H9 (cell line): ENCODE measurements around the gene AK5. TPM values are rescaled to one million over a fixed set of nuclear protein-coding genes. Genes with fewer than 3 reads are reported as not detected.

Experiments
- DNase-seq: peaks from one replicate; pipeline ENCODE4 v3.0.0-alpha.2; 2017
- H2AFZ ChIP-seq: one replicate; pipeline ENCODE4 v1.6.1; 2013; ENCODE audit warnings: mild to moderate bottlenecking, low read length, control low read depth, moderate library complexity
- H2AK5ac ChIP-seq: 2 replicates; pipeline ENCODE4 v1.6.1; 2013; ENCODE audit warnings: low read length, control low read depth, mixed read lengths; ENCODE audit not compliant: insufficient read length
- H2BK120ac ChIP-seq: one replicate; pipeline ENCODE4 v1.6.1; 2013; ENCODE audit warnings: low read depth, mild to moderate bottlenecking, low read length, control low read depth, inconsistent platforms; ENCODE audit not compliant: poor library complexity, severe bottlenecking
- H2BK12ac ChIP-seq: 2 replicates; pipeline ENCODE4 v1.6.1; 2013; ENCODE audit warnings: low read length, control low read depth, mixed read lengths, low read depth; ENCODE audit not compliant: insufficient read length
- H2BK15ac ChIP-seq: 2 replicates; pipeline ENCODE4 v1.6.1; 2013; ENCODE audit warnings: low read depth, low read length, control low read depth
- H2BK20ac ChIP-seq: one replicate; pipeline ENCODE4 v1.6.1; 2013; ENCODE audit warnings: low read depth, mild to moderate bottlenecking, low read length, control low read depth, inconsistent platforms; ENCODE audit not compliant: poor library complexity, severe bottlenecking
- H2BK5ac ChIP-seq: 2 replicates; pipeline ENCODE4 v1.6.1; 2013; ENCODE audit warnings: low read length, control low read depth, mixed read lengths; ENCODE audit not compliant: insufficient read length
- H3K14ac ChIP-seq: 2 replicates; pipeline ENCODE4 v1.6.1; 2013; ENCODE audit warnings: low read length, control low read depth; ENCODE audit not compliant: insufficient read depth
- H3K18ac ChIP-seq: 2 replicates; pipeline ENCODE4 v1.6.1; 2013; ENCODE audit warnings: low read depth, mild to moderate bottlenecking, mixed read lengths, low read length, control low read depth; ENCODE audit not compliant: insufficient read length
- H3K23ac ChIP-seq: 2 replicates; pipeline ENCODE4 v1.6.1; 2013; ENCODE audit warnings: low read length, control low read depth, mixed read lengths, low read depth; ENCODE audit not compliant: insufficient read length
- H3K23me2 ChIP-seq: 2 replicates; pipeline ENCODE4 v1.6.1; 2013; ENCODE audit warnings: low read depth, mild to moderate bottlenecking, mixed read lengths, low read length, control low read depth; ENCODE audit not compliant: insufficient read length, poor library complexity, severe bottlenecking
- H3K27ac ChIP-seq: 2 replicates; pipeline ENCODE4 v1.5.1; 2013; ENCODE audit warnings: low read length, control low read depth, mixed read lengths, low read depth; ENCODE audit not compliant: insufficient read length
- H3K27me3 ChIP-seq: 2 replicates; pipeline ENCODE4 v1.6.1; 2013; ENCODE audit warnings: low read length, control low read depth, inconsistent platforms; ENCODE audit not compliant: insufficient read depth
- H3K4ac ChIP-seq: 2 replicates; pipeline ENCODE4 v1.6.1; 2013; ENCODE audit warnings: low read depth, mild to moderate bottlenecking, control low read depth, inconsistent platforms, low read length, moderate library complexity
- H3K4me1 ChIP-seq: 2 replicates; pipeline ENCODE4 v1.6.1; 2013; ENCODE audit warnings: low read length, control low read depth, inconsistent platforms; ENCODE audit not compliant: insufficient read depth
- H3K4me2 ChIP-seq: 2 replicates; pipeline ENCODE4 v1.6.1; 2013; ENCODE audit warnings: low read length, control low read depth, mixed read lengths; ENCODE audit not compliant: insufficient read length, insufficient read depth
- H3K56ac ChIP-seq: 2 replicates; pipeline ENCODE4 v1.6.1; 2013; ENCODE audit warnings: low read depth, mild to moderate bottlenecking, mixed read lengths, low read length, control low read depth; ENCODE audit not compliant: insufficient read length
- H3K79me1 ChIP-seq: 2 replicates; pipeline ENCODE4 v1.6.1; 2013; ENCODE audit warnings: low read depth, mild to moderate bottlenecking, moderate library complexity, low read length, control low read depth, inconsistent platforms; ENCODE audit not compliant: insufficient read depth, poor library complexity, severe bottlenecking
- H3K79me2 ChIP-seq: 2 replicates; pipeline ENCODE4 v1.6.1; 2013; ENCODE audit warnings: low read length, control low read depth, inconsistent platforms; ENCODE audit not compliant: insufficient read depth
- H3K9ac ChIP-seq: 2 replicates; pipeline ENCODE4 v1.6.1; 2013; ENCODE audit warnings: low read length, control low read depth, mixed read lengths; ENCODE audit not compliant: insufficient read length; ENCODE audit errors: extremely low read depth
- H3K9me3 ChIP-seq: one replicate; pipeline ENCODE4 v1.6.1; 2013; ENCODE audit warnings: low read depth, low read length, inconsistent platforms; ENCODE audit not compliant: control insufficient read depth
- H3T11ph ChIP-seq: one replicate; pipeline ENCODE4 v1.6.1; 2013; ENCODE audit warnings: mild to moderate bottlenecking, low read length, control low read depth, inconsistent platforms
- H4K20me1 ChIP-seq: one replicate; pipeline ENCODE4 v1.6.1; 2013; ENCODE audit not compliant: control insufficient read depth, insufficient read length, insufficient read depth
- H4K5ac ChIP-seq: 2 replicates; pipeline ENCODE4 v1.6.1; 2013; ENCODE audit warnings: low read depth, mild to moderate bottlenecking, mixed read lengths, low read length, control low read depth; ENCODE audit not compliant: insufficient read length
- H4K8ac ChIP-seq: replicated peaks from 2 replicates; pipeline ENCODE4 v1.6.1; 2013; ENCODE audit warnings: low read length, control low read depth, mixed read lengths, low read depth; ENCODE audit not compliant: insufficient read length
- H4K91ac ChIP-seq: 2 replicates; pipeline ENCODE4 v1.6.1; 2013; ENCODE audit warnings: low read depth, mild to moderate bottlenecking, moderate library complexity, mixed read lengths, low read length, control low read depth; ENCODE audit not compliant: insufficient read length
- H3K27ac Mint-ChIP-seq, 3 experiments: 2 replicates in 2 of 3; 3 replicates in 1 of 3; pipeline ENCODE4 v1.8.0; 2020 to 2021; ENCODE audit warnings: mixed read lengths in 3 of 3, mild to moderate bottlenecking in 1 of 3, moderate library complexity in 1 of 3
- H3K27me3 Mint-ChIP-seq: 2 replicates; pipeline ENCODE4 v1.8.0; 2021; ENCODE audit warnings: low read depth, mild to moderate bottlenecking, moderate library complexity, mixed read lengths
- H3K36me3 Mint-ChIP-seq, 3 experiments: 2 replicates in 2 of 3; 3 replicates in 1 of 3; pipeline ENCODE4 v1.8.0; 2020 to 2021; ENCODE audit warnings: low read depth in 3 of 3, mixed read lengths in 3 of 3; ENCODE audit not compliant: insufficient read depth in 1 of 3
- H3K4me1 Mint-ChIP-seq, 2 experiments: 2 replicates each; pipeline ENCODE4 v1.8.0; 2020; ENCODE audit warnings: mixed read lengths in 2 of 2
- H3K4me3 Mint-ChIP-seq, 2 experiments: 2 replicates in 1 of 2; 3 replicates in 1 of 2; pipeline ENCODE4 v1.8.0; 2020 to 2021; ENCODE audit warnings: mild to moderate bottlenecking in 2 of 2, mixed read lengths in 2 of 2, moderate library complexity in 1 of 2
- H3K9me3 Mint-ChIP-seq, 2 experiments: 2 replicates in 1 of 2; 3 replicates in 1 of 2; pipeline ENCODE4 v1.8.0; 2020; ENCODE audit warnings: mild to moderate bottlenecking in 2 of 2, mixed read lengths in 2 of 2, moderate library complexity in 1 of 2
- WGBS: extraction: QIAGEN DNeasy Blood & Tissue Kit; methylation state at CpG from one replicate; pipeline ENCODE4 v1.1.7; 2013; ENCODE audit warnings: missing lambda C conversion rate, low lambda C conversion rate, mixed read lengths; ENCODE audit not compliant: insufficient read length; ENCODE audit errors: extremely low coverage; 5-methylcytosine and 5-hydroxymethylcytosine counted together
- total RNA-seq: library from RNA; stranded (reverse); gene quantifications from 2 replicates; pipeline ENCODE4 v1.2.1, GENCODE V29; 2021
- TF ChIP-seq, protein P1 (sequence below): fragments of 200-600 bp; sonication (generic); conservative IDR thresholded peaks from 3 replicates; pipeline ENCODE4 v1.8.0; 2021; ENCODE audit warnings: antibody characterized with exemption, mild to moderate bottlenecking

AK5 gene
- total RNA-seq, 1 experiment from 2014 or later, result 2.5 TPM

GRCh38 chr1:77232829-77233228, 49.0 kb upstream of the AK5 start:
- H3K56ac ChIP-seq, result no peak overlapping the region
- H3K27ac ChIP-seq, result no peak overlapping the region
- no peaks in the 10 kb centered on the region for H3K79me1 ChIP-seq
- no CpG with 5 or more reads among the region's 1 CpG for WGBS
- no peak overlapping the region for H3T11ph ChIP-seq
- H3K27ac Mint-ChIP-seq, result no peak overlapping the region; a peak in 1 of 7 replicates
- H3K23me2 ChIP-seq, result no peaks in the 10 kb centered on the region
- H3K23ac ChIP-seq, result no peak overlapping the region
- no peak overlapping the region for H2BK15ac ChIP-seq
- no peaks in the 10 kb centered on the region for H3K79me2 ChIP-seq
- H3K9me3 ChIP-seq, result no peaks in the 10 kb centered on the region
- H3K14ac ChIP-seq, result no peak overlapping the region
- H3K4me1 Mint-ChIP-seq, result no peaks in the 10 kb centered on the region
- no peak overlapping the region for H3K4ac ChIP-seq
- no peak overlapping the region for H3K4me2 ChIP-seq
- no peak overlapping the region for H4K5ac ChIP-seq
- H2BK120ac ChIP-seq, result no peak overlapping the region
- TF ChIP-seq, protein P1, sequence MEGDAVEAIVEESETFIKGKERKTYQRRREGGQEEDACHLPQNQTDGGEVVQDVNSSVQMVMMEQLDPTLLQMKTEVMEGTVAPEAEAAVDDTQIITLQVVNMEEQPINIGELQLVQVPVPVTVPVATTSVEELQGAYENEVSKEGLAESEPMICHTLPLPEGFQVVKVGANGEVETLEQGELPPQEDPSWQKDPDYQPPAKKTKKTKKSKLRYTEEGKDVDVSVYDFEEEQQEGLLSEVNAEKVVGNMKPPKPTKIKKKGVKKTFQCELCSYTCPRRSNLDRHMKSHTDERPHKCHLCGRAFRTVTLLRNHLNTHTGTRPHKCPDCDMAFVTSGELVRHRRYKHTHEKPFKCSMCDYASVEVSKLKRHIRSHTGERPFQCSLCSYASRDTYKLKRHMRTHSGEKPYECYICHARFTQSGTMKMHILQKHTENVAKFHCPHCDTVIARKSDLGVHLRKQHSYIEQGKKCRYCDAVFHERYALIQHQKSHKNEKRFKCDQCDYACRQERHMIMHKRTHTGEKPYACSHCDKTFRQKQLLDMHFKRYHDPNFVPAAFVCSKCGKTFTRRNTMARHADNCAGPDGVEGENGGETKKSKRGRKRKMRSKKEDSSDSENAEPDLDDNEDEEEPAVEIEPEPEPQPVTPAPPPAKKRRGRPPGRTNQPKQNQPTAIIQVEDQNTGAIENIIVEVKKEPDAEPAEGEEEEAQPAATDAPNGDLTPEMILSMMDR, result no peak
- H4K91ac ChIP-seq, result no peak overlapping the region
- H3K18ac ChIP-seq, result no peak overlapping the region
- H4K8ac ChIP-seq, result no peak overlapping the region
- H4K20me1 ChIP-seq, result no peaks in the 10 kb centered on the region
- no peak overlapping the region for H2BK12ac ChIP-seq
- no peak overlapping the region for H2AFZ ChIP-seq
- H3K4me1 ChIP-seq, result no peaks in the 10 kb centered on the region
- DNase-seq, result no peak
- H3K9me3 Mint-ChIP-seq, result peaks cover 0 to 7% of the 10 kb centered on the region in 2 experiments; a peak in 4 of 5 replicates
- H3K9ac ChIP-seq, result no peak overlapping the region
- no peak overlapping the region for H3K4me3 Mint-ChIP-seq
- H3K27me3 ChIP-seq, result no peaks in the 10 kb centered on the region
- no peak overlapping the region for H2BK20ac ChIP-seq
- no peaks in the 10 kb centered on the region; a peak in 2 of 7 replicates for H3K36me3 Mint-ChIP-seq
- H2BK5ac ChIP-seq, result no peak overlapping the region
- no peak overlapping the region for H2AK5ac ChIP-seq
- no peaks in the 10 kb centered on the region for H3K27me3 Mint-ChIP-seq
